Measurements from ENCODE around the gene SS18L1.

The SS18L1 gene

GRCh38 chr20:62156254-62156556 is 12.6 kb downstream of the SS18L1 start:
- H3K9me3 ChIP-seq, result no peaks in the 10 kb centered on the region
- no peak for DNase-seq
- TF ChIP-seq, protein P1, sequence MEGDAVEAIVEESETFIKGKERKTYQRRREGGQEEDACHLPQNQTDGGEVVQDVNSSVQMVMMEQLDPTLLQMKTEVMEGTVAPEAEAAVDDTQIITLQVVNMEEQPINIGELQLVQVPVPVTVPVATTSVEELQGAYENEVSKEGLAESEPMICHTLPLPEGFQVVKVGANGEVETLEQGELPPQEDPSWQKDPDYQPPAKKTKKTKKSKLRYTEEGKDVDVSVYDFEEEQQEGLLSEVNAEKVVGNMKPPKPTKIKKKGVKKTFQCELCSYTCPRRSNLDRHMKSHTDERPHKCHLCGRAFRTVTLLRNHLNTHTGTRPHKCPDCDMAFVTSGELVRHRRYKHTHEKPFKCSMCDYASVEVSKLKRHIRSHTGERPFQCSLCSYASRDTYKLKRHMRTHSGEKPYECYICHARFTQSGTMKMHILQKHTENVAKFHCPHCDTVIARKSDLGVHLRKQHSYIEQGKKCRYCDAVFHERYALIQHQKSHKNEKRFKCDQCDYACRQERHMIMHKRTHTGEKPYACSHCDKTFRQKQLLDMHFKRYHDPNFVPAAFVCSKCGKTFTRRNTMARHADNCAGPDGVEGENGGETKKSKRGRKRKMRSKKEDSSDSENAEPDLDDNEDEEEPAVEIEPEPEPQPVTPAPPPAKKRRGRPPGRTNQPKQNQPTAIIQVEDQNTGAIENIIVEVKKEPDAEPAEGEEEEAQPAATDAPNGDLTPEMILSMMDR (IDR thresholded peaks at IDR 0.05), result no peak
- no peaks in the 10 kb centered on the region for H3K27me3 ChIP-seq
- H3K27ac ChIP-seq, result no peak overlapping the region
- H3K36me3 ChIP-seq, result peaks cover 0 to 51% (median 22%) of the 10 kb centered on the region in 3 donors
- intact Hi-C loops (cut with DNase I; ENCODE audit: low total_unique reads), result no loop called here
- H3K4me1 ChIP-seq, result peaks cover 0 to 15% (median 6%) of the 10 kb centered on the region in 4 donors
- H3K4me3 ChIP-seq, result no peak overlapping the region

DNA sequence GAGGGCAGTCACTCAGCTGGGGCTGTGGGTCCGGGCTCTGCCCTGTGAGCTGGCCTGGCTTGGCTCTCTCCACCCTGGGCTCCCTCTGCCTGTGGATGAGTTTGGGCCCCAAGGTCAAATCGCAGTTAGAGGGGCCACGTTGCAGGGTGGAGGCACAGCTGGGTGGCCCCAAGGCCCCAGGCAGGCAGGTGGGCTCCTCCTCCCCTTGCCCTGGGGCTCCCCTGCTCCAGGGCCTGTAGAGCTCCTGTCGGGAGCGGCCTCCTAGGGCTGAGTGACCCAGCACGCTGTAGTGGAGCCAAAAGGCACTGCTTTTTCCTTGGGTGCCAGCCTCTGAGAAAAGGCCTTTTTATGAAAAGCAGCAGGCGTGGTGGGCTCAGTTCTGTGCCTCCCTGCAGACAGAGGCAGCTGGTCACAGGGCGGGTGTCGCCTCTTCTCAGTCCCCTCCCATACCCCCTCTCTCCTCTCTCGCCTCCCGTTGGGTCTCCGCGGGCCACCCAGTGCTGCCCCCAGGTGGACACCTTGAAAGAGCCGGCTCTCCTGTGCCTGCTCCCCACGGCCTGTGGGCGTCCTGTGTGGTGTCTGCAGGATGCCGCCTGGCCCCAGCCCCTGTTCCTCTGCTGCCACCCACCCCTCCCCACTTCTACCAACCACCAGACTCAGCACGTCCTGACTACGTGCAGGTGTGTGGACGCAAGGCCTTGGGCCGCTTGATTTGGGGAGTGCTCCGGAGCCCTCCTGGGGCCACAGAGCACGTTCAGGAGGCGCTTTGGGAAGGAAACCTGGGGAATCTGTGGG is 13.2 kb downstream of the SS18L1 start:
- Histone ChIP-seq H3K9me3 (no peaks in the 10 kb centered on the region), H3K4me3 (no peak overlapping the region), H3K27ac (no peak overlapping the region), H3K27me3 (no peaks in the 10 kb centered on the region), H3K4me1 (peaks cover 0 to 15% (median 6%) of the 10 kb centered on the region in 4 donors), H3K36me3 (peaks cover 0 to 56% (median 28%) of the 10 kb centered on the region in 3 donors)
- peak in 1 of 2 donors; percentile 35 for DNase-seq
- intact Hi-C loops (cut with DNase I; ENCODE audit: low total_unique reads), result no loop called here
- TF ChIP-seq, protein P1 (IDR thresholded peaks at IDR 0.05), result peak; percentile 34 to 59

DNA sequence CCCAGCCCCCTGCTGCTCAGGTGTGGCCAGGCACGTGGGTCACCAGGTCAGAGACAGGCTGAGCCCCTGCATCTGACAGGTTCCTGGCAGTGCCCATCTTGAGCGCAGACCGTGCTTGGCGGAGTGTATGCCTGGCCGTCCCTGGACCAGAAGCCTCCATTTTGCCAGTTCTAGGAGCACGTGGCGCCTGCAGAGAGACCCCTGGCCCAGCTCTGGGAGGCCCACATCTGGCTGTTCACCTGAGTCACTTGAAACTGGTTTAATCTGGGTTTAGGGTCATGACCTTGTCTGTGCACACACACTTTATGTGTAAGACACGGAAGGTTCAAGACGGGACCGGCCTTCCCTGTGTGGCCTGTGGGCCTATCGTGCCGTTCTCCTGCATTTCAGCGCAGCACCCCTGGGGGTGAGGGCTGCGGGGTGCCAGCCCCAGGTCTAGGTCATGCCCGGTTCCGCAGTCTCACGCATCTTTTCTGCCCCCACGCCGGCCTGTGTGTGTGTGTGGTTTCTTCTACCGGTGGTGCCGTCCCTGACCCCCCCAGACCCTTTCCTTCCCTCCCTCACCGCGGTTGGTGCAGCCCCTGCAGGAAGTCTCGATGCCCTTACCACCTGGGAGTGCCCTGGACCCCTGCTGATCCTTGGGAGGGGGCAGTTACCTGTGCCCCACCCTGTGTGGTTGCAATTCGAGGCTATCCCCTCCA is 14.0 kb downstream of the SS18L1 start:
- DNase-seq, result no peak
- intact Hi-C loops (cut with DNase I; ENCODE audit: low total_unique reads), result no loop called here
- TF ChIP-seq, protein P1 (IDR thresholded peaks at IDR 0.05), result no peak
- no peaks in the 10 kb centered on the region for H3K27me3 ChIP-seq
- no peaks in the 10 kb centered on the region for H3K9me3 ChIP-seq
- H3K4me1 ChIP-seq, result peaks cover 0 to 15% (median 6%) of the 10 kb centered on the region in 4 donors
- no peak overlapping the region for H3K27ac ChIP-seq
- no peak overlapping the region for H3K4me3 ChIP-seq
- H3K36me3 ChIP-seq, result peaks cover 1 to 58% (median 33%) of the 10 kb centered on the region in 3 donors

DNA sequence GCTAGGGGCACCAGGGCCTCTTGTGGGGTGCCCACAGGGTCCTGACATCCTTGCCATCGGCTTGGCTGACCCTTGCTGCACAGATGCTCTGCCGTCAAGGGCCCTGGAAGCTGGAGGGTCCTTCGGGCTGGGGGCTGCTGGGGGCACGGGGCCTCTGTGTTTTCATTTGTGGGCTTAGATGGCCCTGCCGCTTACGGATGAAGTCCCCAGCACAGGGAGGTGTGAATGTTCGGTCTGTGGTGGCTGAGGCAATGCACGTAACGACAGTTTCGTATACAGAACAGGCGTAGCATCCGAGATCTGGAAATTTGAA is 14.5 kb downstream of the SS18L1 start:
- Histone ChIP-seq H3K4me1 (peaks cover 0 to 15% (median 6%) of the 10 kb centered on the region in 4 donors), H3K27ac (no peak overlapping the region), H3K4me3 (no peak overlapping the region), H3K9me3 (no peaks in the 10 kb centered on the region), H3K27me3 (no peaks in the 10 kb centered on the region), H3K36me3 (peaks cover 6 to 61% (median 38%) of the 10 kb centered on the region in 3 donors)
- no peak for DNase-seq
- intact Hi-C loops (cut with DNase I; ENCODE audit: low total_unique reads), result no loop called here
- TF ChIP-seq, protein P1 (IDR thresholded peaks at IDR 0.05), result no peak

DNA sequence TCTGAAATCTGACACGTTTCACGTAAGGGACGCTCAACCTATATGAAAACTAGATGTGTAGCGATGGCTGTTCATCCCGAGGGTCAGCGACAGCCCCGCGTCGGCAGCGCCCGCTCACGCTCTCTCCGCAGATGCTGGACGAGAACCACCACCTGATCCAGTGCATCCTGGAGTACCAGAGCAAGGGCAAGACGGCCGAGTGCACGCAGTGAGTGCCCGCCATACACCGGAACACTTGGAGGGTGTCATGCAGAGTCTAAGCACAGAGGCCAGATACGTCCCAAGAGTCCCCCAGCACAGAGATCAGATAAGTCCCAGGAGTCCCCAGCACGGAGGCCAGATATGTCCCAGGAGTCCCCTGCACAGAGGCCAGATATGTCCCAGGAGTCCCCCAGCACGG is 15.0 kb downstream of the SS18L1 start:
- Histone ChIP-seq H3K27me3 (no peaks in the 10 kb centered on the region), H3K4me3 (no peak overlapping the region), H3K36me3 (peaks cover 10 to 66% (median 43%) of the 10 kb centered on the region in 3 donors), H3K4me1 (peaks cover 0 to 15% (median 6%) of the 10 kb centered on the region in 4 donors), H3K9me3 (no peaks in the 10 kb centered on the region), H3K27ac (no peak overlapping the region)
- no peak for DNase-seq
- intact Hi-C loops (cut with DNase I; ENCODE audit: low total_unique reads), result no loop called here
- TF ChIP-seq, protein P1 (IDR thresholded peaks at IDR 0.05), result no peak
